Non-pigmented ciliary epithelial cell (primary cell): ENCODE results near the gene ROR2.

Experiments used
- DNase-seq: peaks from one replicate; pipeline ENCODE4 v3.0.0-alpha.2; 2010; ENCODE audit warnings: low read depth

ROR2 gene

GRCh38 chr9:91948597-91949391, 1.2 kb downstream of the ROR2 start:
- no peak for DNase-seq

DNA sequence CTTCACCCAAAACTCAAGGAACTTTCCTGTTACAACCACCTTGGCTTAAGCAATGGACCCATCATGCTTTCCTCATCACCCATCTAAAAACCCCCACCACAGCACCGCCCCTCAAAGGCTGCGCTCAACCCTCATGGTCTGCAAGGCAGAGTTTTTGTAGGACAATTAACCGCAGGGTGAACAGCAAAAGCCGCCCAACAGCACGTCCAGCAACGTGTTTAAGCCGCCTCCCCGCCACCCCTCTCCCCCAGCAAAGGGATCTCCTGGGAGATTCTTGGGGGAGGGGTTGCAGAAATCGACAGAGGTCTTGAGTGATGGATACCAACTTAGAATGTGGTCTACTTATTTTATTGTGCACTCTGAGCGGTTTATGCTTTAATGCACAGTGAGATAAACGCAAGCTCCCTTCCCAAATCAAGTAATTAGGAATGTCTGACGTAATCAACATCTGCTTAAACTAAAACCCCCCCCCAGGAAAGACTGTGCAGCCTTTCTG, 1.9 kb downstream of the ROR2 start:
- no peak for DNase-seq

DNA sequence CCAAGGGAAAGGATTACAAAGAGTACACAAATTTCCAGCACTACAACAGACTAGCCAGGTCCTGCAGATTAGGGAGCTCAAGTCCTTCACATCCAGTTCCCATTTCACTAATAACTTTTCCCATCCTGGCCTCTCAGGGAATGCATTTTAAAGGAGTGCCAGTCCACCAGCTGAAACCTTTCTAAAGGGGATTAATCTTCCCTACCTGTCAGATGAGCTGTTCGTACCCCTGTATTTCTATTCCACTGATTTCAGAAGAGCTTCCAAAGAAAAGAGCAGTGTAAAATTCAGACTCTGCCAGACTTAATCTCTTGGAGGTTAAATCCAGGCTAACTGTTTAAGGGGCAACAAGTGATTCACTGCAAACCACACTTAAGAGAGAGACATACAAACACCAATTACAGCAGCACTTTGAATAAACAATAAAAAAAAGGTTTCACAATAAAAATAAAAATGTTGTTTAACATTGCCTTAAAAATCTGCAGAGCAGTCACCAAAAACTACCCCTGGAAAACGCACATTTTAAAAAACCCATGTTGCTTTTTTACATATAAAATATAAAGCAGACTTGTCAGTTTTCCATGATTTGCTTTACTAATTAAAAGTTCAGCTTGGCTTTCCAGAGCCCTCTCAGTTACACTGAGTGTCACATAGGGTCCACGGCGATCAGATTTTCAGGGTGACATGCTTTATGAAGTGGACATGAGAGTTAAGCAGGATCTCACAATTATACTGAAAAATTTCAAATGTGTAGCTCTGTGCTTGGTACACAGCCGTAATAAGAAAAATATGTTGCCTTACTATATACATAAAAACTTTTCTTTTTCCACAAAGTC, 3.2 kb downstream of the ROR2 start:
- no peak for DNase-seq

DNA sequence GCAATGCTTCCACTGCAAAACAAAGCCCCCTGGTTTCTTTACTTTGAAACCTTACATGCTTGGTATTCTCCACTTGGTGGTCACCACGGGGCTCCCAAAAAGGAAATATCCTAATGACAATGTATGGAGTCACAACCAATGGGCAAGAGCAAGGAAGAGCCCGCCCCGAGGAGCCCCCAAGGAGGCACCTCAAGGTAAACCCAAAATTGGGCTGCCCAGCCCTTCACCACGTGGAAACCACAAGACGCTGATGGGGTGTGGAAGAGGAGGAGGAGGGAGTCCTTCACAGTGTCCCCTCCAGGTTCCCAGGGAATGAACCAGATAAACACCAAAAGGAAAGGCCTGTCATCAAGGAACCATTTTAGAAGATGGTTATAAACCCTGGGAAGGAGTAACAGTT, 3.8 kb downstream of the ROR2 start:
- DNase-seq: no peak

DNA sequence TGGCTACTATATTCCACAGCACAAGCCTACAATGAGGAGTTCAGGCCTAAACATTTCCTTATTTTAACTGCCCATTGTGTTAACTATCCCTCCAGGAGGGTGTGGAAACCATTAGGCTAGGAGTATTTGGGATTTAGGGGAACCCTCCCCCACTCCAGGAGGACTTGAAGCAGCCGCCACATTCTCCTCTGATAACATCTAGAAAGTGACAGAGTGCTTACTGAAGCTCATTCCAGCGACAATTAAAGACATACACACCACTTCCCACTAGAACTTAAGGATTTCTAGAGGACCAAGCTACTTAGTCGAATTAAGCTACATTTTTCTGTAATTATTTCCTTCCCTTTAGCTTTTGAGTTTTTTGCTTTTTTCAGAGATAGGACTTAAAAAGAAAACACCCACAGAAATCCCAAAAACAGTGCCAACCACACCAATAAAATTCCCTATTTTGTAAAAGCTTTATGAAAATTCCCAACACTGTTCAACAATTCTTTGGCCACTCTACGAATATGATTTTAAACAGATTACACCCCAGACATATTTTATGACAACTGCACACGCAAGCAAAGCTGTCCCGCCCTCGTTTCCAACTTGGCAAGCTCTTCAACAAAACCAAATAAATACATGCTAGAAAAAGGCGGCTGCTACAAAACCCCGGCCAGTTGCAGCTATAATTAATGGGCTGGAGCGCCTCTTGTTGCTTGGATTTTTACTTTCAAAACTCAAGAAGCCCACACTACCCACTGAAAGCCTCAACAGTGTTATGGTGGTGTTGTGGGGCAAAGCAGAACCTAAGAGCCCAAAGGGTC, 4.5 kb downstream of the ROR2 start:
- DNase-seq: no peak

DNA sequence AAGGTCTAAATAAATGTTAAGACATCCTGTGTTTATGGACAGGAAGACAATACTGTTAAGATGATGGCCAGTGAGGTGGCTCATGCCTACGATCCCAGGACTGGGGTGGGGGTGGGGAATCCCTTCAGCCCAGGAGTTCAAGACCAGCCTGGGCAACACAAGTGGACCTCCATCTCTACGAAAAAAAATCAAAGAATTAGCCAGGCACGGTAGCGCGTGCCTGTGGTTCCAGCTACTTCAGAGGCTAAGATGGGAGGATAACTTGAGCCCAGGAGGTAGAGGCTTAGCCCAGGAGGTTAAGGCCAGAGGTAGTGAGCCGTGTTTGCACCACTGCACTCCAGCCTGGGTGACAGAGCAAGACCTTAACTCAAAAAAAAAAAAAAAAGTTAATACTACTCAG, 5.3 kb downstream of the ROR2 start:
- DNase-seq: no peak

DNA sequence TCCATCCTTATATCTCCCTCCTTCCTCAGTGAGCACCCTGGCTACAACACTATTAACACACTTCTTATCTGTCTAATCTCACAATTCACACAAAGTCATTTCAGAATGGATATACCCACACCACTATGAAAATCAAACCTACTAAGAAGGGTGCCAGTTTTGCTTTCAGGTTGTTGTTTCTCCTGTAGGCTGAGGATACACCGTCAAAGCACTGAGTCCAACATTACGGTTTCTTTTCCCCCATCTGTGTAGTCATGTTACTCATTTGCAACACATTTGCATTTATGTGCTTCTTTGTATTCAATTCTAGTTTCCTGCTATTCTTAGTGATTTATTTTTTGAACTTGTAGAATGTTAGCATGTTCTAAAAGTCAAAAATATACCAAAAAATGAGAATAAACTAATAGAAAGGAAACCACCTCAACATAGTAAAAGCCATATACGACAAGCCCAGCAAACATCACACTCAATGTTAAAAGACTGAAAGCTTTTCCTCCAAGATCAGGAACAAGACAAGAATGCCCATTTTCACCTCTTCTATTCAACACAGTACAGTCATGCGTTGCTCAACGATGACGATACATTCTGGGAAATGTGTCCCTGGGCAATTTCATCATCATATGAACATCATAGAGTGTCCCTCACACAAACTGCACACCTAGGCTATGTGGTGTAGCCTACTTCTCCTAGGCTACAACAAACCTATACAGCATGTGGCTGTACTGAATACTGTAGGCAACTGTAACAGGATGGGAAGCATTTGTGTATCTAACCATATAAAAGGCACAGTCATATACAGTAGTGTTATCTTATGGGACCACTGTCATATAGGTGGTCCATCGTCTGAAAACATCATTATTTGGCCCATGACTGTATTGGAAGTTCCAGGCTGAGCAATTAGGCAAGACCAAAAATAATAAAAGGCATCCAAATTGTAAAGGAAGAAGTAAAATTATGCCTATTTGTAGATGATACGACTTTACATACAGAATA, 6.3 kb downstream of the ROR2 start:
- no peak for DNase-seq

GRCh38 chr9:91942201-91942600, 7.8 kb downstream of the ROR2 start:
- no peak for DNase-seq

- DNase-seq: no peak
Measured at GRCh38 chr9:91939978-91940377, 10.1 kb downstream of the ROR2 start.

- DNase-seq: no peak
Measured at GRCh38 chr9:91937727-91938126, 12.3 kb downstream of the ROR2 start.

DNA sequence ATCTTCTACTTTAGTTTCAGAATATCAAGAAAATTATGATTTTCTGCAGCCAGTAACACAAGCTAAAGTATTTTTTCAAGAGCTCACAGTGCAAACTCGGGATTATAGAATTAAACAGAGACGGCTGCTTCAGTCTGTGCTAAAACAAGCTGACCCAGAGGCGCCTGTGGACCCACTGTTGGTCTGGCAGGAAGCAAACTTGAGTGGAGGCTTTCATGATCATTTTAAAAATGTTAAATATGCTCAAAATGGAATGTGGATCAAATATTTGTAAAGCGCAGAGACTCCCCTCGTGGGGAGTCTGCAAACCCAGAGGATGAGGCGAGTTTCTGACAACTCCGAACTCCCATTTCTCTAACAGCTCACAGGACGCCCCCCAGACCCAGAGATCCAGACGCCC, 13.0 kb downstream of the ROR2 start:
- DNase-seq: no peak

DNA sequence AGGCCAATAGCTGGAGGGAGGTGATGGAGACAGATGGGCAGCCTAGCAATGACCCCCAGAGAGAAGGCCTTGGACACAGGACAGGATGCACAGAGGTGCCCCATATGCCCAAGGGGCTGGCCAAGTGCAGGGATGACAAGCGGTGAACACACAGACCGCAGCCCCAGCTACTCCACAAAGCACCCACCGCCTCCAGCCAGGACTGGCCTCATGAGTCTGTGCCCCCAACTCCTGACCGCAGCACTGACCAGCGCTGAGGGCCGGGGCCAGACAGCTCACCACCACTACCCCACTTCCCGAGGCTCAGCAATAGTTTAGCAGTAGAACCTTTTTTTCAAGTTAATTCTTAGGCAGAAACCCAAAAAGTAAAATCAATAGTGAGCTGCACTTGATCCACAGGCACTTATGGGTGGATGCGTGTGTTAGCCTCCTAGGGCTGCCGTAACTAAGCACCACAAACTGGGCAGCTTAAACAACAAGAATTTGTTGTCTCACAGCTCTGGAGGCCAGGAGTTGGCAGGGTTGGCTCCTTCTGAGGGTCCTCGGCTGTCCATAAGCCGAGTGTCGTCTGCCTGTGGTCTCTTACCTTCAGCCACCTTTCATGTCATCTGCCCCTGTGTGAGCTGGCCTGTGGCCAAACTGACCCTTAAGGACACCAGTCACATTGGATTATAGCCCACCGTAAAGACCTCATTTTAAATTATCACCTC, 14.1 kb downstream of the ROR2 start:
- no peak for DNase-seq

DNA sequence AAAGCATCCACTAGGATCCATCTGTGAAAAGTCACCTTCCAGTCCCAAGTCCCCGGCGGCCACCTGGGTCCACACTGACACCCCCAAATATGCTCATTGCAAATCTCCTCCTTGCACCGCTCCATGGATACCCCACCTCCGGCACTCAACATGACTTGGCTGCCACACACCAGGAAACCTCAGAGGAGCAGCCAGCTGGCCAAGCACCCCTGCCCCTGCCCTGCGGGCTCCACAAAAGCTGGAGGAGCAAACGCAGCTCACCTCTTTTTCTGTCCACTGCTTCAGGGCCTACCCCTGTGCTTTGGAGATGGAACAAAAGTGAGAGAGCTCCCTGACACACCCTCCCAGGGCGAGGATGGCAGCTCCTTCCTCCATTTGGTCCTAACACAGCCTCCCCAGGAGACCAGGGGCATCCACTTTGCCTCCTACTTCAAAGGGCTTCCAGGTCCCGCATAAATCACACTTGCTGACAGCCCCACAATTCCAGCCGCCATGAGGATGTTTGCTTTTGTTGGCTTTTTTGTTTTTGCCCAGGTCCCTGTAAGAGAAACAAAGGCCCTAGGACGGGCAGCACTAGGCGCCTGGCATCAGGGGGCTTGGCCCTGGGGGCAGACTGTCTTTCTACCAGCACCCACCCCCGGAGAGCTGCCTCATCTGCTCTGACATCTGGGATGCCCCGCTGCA, 14.8 kb downstream of the ROR2 start:
- DNase-seq: no peak

DNA sequence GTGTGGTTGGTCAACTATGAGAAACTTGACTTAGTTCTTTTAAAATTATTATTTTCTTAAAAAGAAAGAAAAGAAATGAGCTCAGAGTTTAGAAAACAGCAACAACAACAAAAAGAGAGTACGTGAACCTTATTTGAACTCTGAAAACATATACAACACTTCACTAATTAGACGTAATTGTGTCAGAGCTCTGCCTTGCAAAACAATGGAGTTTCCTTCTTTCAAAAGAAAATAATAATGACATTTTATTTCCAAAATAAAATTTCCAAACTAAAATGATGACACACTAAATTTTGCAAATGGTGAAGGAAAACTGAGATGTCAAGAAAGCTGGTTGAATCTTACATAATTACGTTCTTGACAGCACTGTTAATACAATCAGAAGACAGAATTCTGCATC, 15.4 kb downstream of the ROR2 start:
- no peak for DNase-seq

- DNase-seq: no peak
Measured at GRCh38 chr9:91933556-91934352, 16.3 kb downstream of the ROR2 start.

- no peak for DNase-seq
Measured at GRCh38 chr9:91930475-91930874, 19.6 kb downstream of the ROR2 start.

- DNase-seq: no peak
Measured at GRCh38 chr9:91929331-91929730, 20.7 kb downstream of the ROR2 start.

GRCh38 chr9:91927922-91928510, 22.0 kb downstream of the ROR2 start:
- DNase-seq: no peak

GRCh38 chr9:91924090-91924489, 25.9 kb downstream of the ROR2 start:
- no peak for DNase-seq
